Measurements from ENCODE around the gene DSC2. TPM values are rescaled to one million over a fixed set of nuclear protein-coding genes. Genes with fewer than 3 reads are reported as not detected.

DSC2 gene
- total RNA-seq, 1 donor from 2014 or later, result 5.1 TPM

DNA sequence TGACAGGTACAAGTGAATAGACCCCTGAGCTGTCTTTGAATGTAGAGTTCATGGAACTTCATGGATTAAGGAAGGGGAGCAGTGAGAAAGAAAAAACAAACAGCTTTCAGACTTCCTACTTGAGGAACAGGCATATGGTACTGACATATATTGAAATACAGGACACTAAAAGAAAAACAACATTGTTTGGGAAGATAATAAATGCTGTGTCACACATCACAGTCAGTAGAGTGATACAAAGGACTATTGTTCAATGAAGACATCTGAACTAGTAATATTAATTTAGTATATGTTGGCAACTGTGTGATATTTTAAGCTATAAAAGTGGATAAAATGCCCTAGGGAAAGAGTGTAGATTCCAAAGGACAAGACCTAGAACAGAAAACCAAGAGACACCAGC lies 3.3 kb downstream of the DSC2 start:
- DNase-seq (ENCODE audit: low spot score), result no peak

GRCh38 chr18:31097666-31098065 lies 4.6 kb downstream of the DSC2 start:
- DNase-seq (ENCODE audit: low spot score), result no peak

- no peak for DNase-seq (ENCODE audit: low spot score)
Measured at GRCh38 chr18:31093880-31094279, 8.3 kb downstream of the DSC2 start.

DNA sequence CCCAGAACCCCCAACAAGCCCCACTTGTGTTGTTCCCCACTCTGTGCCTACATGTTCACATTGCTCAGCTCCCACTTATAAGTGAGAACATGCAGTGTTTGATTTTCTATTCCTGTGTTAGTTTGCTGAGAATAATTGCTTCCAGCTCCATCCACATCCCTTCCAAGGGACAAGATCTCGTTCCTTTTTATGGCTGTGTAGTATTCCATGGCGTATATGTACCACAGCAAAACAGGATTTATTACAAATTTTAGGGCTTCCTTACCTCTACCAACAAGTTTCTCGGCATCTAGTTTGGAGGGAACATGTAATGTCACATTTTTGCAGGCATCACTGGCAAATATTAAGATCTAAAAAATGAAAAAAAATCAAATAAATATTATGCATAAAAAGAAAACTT lies 8.9 kb downstream of the DSC2 start:
- no peak for DNase-seq (ENCODE audit: low spot score)

DNA sequence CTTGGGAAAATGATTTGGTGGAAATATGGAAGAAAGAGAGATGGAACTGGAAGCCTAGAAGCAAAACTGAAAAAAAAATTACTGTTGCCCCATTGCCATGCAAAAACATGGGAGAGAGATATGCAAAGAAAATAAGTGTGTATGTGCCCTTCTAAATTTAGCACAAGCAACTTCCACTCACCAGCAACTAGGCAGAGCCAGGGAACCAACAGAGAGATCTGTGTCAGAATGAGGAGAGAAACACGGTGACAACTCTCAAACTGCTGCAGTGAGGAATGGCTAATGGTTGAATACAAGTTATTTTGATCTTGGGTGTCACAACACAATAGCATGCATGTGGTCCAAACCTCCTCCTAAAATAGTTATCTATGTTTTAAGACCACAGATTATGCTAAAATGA lies 10.9 kb downstream of the DSC2 start:
- no peak for DNase-seq (ENCODE audit: low spot score)

- no peak for DNase-seq (ENCODE audit: low spot score)
Measured at GRCh38 chr18:31088532-31088931, 13.7 kb downstream of the DSC2 start.

GRCh38 chr18:31079973-31080372 lies 22.2 kb downstream of the DSC2 start:
- no peak for DNase-seq (ENCODE audit: low spot score)

DNA sequence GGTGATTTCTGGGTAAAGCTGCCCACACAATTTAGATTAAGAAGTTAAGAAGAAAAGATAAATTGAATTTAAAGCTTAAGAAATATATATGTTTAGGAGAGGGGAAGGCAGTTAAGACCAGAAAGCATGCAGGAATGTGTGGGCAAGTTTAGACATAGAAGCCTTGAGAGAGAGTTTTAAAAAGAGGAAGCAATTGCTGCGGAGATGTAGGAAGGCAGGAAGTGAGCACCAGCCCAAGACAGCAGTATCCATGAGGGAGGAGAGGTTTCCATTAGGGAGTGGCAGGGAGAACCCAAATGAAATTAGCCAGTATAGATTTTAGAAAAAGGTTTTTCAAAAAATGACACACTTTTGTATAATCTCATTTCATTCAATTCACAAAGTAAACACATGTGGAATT lies 24.3 kb downstream of the DSC2 start:
- DNase-seq (ENCODE audit: low spot score), result no peak

DNA sequence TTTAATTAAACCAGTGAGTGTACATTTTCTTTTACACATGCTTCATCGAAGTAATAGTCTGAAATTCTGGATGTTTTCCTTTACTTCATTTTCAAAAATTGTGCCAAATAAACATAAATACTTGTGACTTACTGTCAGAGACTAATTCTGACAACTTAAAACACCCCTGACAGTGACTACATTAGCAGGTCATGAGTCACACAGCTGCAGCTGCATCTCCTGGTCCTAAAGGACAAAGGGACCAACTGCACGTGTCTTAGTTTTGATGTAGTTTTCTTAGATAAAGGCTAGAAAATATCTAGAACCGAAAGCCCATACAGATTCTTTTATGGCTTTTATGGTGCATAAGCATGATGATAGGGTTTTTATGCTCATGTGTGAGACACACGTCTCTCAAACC lies 30.0 kb downstream of the DSC2 start:
- DNase-seq (ENCODE audit: low spot score), result no peak

- DNase-seq (ENCODE audit: low spot score), result no peak
Measured at GRCh38 chr18:31070206-31070605, 32.0 kb downstream of the DSC2 start.

DNA sequence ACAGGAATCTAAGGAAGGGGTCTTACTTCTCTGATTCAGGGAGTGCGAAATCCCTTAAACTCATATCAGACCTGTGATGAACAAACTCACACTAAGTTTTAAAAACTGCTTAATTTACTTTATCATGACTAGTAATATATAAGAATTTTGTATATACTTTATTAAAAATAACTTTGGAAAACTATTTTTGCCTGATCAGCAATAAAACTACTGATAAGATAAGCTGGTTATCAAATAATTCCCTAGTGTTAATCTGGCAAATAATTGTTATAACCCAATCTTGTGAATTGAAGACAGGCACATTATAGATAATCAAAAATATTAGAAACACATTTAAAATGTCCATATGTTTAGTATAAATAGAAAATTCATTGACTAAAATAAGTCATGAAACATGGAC lies 36.0 kb downstream of the DSC2 start:
- DNase-seq (ENCODE audit: low spot score), result no peak

- DNase-seq (ENCODE audit: low spot score), result no peak
Measured at GRCh38 chr18:31065036-31065773, 37.0 kb downstream of the DSC2 start.

GRCh38 chr18:31064130-31064529 lies 38.1 kb downstream of the DSC2 start:
- DNase-seq (ENCODE audit: low spot score), result no peak

DNA sequence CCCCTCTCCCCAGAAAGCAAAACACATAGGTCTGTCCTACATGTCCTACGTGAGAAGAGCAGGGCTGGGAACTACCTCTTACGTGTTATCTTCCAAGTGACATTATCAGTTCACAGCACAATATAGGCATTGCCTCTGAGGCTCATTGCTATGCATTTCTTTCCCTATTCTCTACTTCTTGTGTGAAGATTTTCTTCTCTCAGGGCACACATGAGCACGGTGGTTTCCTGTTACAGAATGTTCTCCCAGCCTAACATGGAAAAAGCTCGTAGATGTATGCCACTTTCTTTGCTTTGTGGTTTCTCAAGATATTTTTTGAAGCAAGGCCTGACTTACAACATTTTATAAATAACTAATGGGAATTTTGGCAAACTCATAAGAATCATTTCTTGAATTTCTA lies 40.3 kb downstream of the DSC2 start:
- no peak for DNase-seq (ENCODE audit: low spot score)

GRCh38 chr18:31058897-31059296 lies 43.3 kb downstream of the DSC2 start:
- DNase-seq (ENCODE audit: low spot score), result no peak

- DNase-seq (ENCODE audit: low spot score), result no peak
Measured at GRCh38 chr18:31057917-31058316, 44.3 kb downstream of the DSC2 start.

DNA sequence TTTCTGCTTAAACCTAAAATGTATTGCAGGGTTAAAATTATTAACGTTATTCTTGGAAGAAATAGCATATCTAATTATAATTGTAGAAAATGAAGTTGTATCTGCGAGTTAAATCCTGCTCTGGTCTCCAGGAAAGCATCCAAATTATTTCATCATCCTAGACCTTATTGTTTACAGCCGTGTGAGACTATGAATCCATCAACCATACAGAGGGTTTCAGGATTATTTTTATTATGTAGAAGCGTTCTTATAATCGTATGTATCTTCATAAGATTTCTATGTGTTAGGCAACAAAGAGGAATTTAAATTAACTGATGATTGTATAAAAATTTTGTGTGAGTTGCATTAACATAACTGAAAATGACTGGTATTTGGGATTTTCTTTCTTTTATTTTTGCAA lies 45.2 kb downstream of the DSC2 start:
- DNase-seq (ENCODE audit: low spot score), result no peak

- DNase-seq (ENCODE audit: low spot score), result no peak
Measured at GRCh38 chr18:31056296-31056695, 45.9 kb downstream of the DSC2 start.

GRCh38 chr18:31050635-31051034 lies 51.6 kb downstream of the DSC2 start:
- no peak for DNase-seq (ENCODE audit: low spot score)

GRCh38 chr18:31049189-31049588 lies 53.0 kb downstream of the DSC2 start:
- no peak for DNase-seq (ENCODE audit: low spot score)

GRCh38 chr18:31048216-31048615 lies 54.0 kb downstream of the DSC2 start:
- no peak for DNase-seq (ENCODE audit: low spot score)

GRCh38 chr18:31046916-31047315 lies 55.3 kb downstream of the DSC2 start:
- DNase-seq (ENCODE audit: low spot score), result no peak

- no peak for DNase-seq (ENCODE audit: low spot score)
Measured at GRCh38 chr18:31045599-31045998, 56.6 kb downstream of the DSC2 start.

- DNase-seq (ENCODE audit: low spot score), result no peak
Measured at GRCh38 chr18:31044926-31045325, 57.3 kb downstream of the DSC2 start.

All from ureter (tissue), 1 donor.